WTC11 (cell line): ENCODE measurements around the gene PLEKHF1. TPM values are rescaled to one million over a fixed set of nuclear protein-coding genes. Genes with fewer than 3 reads are reported as not detected.

Experiments
- ATAC-seq: fragments of 200-7000 bp; cut with Tn5 transposase; 2 replicates; pipeline ENCODE4 v1.10.0; 2021; ENCODE audit warnings: mild to moderate bottlenecking, moderate library complexity
- CTCF ChIA-PET: fragments of 300-600 bp; sonication (Branson Sonifier 250); formaldehyde crosslinking; loops from one replicate; lab custom pipeline; 2021; ENCODE audit warnings: antibody characterized with exemption; lab: Charles Lee
- POLR2A ChIA-PET: fragments of 350-600 bp; sonication (Branson Sonifier 250); formaldehyde crosslinking; loops from one replicate; lab custom pipeline; 2021; ENCODE audit warnings: antibody characterized with exemption; lab: Charles Lee
- DNase-seq: peaks from one replicate; pipeline ENCODE4 v3.0.0; 2021; ENCODE audit warnings: low spot score
- H3K27ac Mint-ChIP-seq: 2 replicates; pipeline ENCODE4 v1.8.0; 2021; ENCODE audit warnings: mixed read lengths
- H3K27me3 Mint-ChIP-seq: 2 replicates; pipeline ENCODE4 v1.8.0; 2021; ENCODE audit warnings: low read depth, mild to moderate bottlenecking, moderate library complexity, mixed read lengths
- H3K36me3 Mint-ChIP-seq: 2 replicates; pipeline ENCODE4 v1.8.0; 2021; ENCODE audit warnings: mixed read lengths
- H3K4me1 Mint-ChIP-seq: 2 replicates; pipeline ENCODE4 v1.8.0; 2022; ENCODE audit warnings: mixed read lengths
- H3K4me3 Mint-ChIP-seq: 2 replicates; pipeline ENCODE4 v1.8.0; 2021; ENCODE audit warnings: mild to moderate bottlenecking, moderate library complexity, mixed read lengths
- H3K9me3 Mint-ChIP-seq: 2 replicates; pipeline ENCODE4 v1.8.0; 2021; ENCODE audit warnings: mixed read lengths
- ATF1 ChIP-seq: sonication (generic); formaldehyde crosslinking; IDR thresholded peaks from 2 replicates; pipeline ENCODE4 v1.8.1; 2023; ENCODE audit warnings: mild to moderate bottlenecking, moderate library complexity, missing genetic modification reagents
- CREB1 ChIP-seq: sonication (generic); formaldehyde crosslinking; IDR thresholded peaks from 2 replicates; pipeline ENCODE4 v1.8.0; 2023; ENCODE audit warnings: mild to moderate bottlenecking, missing genetic modification reagents
- ERG ChIP-seq: fragments of 250-450 bp; sonication (Bioruptor Pico); IDR thresholded peaks from 2 replicates; pipeline ENCODE4 v1.8.0; 2021; ENCODE audit warnings: mild to moderate bottlenecking
- FOXP4 ChIP-seq: sonication (generic); formaldehyde crosslinking; IDR thresholded peaks from 2 replicates; pipeline ENCODE4 v1.8.0; 2022; ENCODE audit warnings: mild to moderate bottlenecking, missing genetic modification reagents
- GABPB1 ChIP-seq: sonication (generic); formaldehyde crosslinking; IDR thresholded peaks from 2 replicates; pipeline ENCODE4 v1.8.1; 2023; ENCODE audit warnings: mild to moderate bottlenecking, missing genetic modification reagents
- JUN ChIP-seq: sonication (generic); formaldehyde crosslinking; IDR thresholded peaks from 2 replicates; pipeline ENCODE4 v1.8.0; 2023; ENCODE audit warnings: mild to moderate bottlenecking, missing genetic modification reagents
- NR1H2 ChIP-seq: sonication (generic); formaldehyde crosslinking; IDR thresholded peaks from 2 replicates; pipeline ENCODE4 v1.9.0; 2021; ENCODE audit warnings: mild to moderate bottlenecking, moderate library complexity, missing genetic modification reagents
- RELA ChIP-seq: sonication (generic); formaldehyde crosslinking; IDR thresholded peaks from 2 replicates; pipeline ENCODE4 v1.8.1; 2022; ENCODE audit warnings: missing genetic modification reagents, mild to moderate bottlenecking, borderline replicate concordance
- USF2 ChIP-seq: sonication (generic); formaldehyde crosslinking; IDR thresholded peaks from 2 replicates; pipeline ENCODE4 v1.8.1; 2023; ENCODE audit warnings: mild to moderate bottlenecking, missing genetic modification reagents, moderate library complexity
- ZBTB43 ChIP-seq: sonication (generic); formaldehyde crosslinking; IDR thresholded peaks from 2 replicates; pipeline ENCODE4 v1.8.1; 2023; ENCODE audit warnings: mild to moderate bottlenecking, missing genetic modification reagents
- ZNF263 ChIP-seq: sonication (generic); formaldehyde crosslinking; IDR thresholded peaks from 2 replicates; pipeline ENCODE4 v1.8.1; 2022; ENCODE audit warnings: low read depth, mild to moderate bottlenecking, moderate library complexity, missing genetic modification reagents
- total RNA-seq: library from RNA; stranded (reverse); gene quantifications from 3 replicates; pipeline ENCODE4 v1.2.3, GENCODE V29; 2021
- TF ChIP-seq, protein P1 (sequence below): fragments of 250-450 bp; sonication (Bioruptor Pico); conservative IDR thresholded peaks from 2 replicates; pipeline ENCODE4 v1.9.0; 2021; ENCODE audit warnings: mild to moderate bottlenecking
- TF ChIP-seq, protein P2 (sequence below): sonication (generic); formaldehyde crosslinking; IDR thresholded peaks from 2 replicates; pipeline ENCODE4 v1.8.1; 2023; ENCODE audit warnings: mild to moderate bottlenecking, missing genetic modification reagents, moderate library complexity
- TF ChIP-seq, protein P3 (sequence below): fragments of 250-450 bp; sonication (Bioruptor Pico); IDR thresholded peaks from 2 replicates; pipeline ENCODE4 v1.9.0; 2021; ENCODE audit warnings: moderate library complexity, mild to moderate bottlenecking, inconsistent platforms, borderline replicate concordance

Gene PLEKHF1
- total RNA-seq, 1 experiment from 2014 or later = 17.9 TPM

DNA sequence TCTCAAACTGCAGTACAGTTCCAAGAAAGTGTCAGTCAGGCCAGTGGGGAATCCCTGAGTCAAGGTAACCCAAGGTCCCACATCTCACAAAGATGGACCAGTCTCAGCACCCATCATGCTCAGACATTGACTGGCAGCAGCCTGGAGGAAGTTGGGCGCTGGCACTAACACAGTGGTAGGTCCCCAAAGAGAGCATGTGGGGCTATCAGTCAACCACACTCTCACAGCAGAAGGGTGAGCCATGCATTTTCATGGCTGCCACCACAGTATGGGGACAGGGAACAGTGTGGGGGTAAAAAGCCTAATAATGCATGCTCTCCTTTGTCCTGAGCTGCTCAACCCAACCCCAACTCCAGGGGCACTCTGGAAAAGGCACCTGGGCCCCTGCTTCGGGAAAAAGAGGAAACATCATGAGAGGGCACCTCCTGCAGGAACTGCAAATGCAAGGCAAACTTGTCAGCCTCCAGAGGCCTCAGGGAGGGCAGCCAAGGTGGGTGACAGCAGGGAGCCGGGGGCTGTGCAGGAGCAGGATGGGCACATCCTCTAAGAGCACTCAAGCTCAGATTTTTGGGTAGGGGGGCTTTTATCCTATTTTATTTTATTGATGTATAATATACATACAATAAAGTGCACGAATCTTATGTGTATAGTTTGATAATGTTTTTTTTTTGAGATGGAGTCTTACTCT is 9.5 kb upstream of the PLEKHF1 start:
- TF ChIP-seq ZNF263 = no peak
- no peak for TF ChIP-seq ATF1 (CRISPR knock-in tag)
- no peak for TF ChIP-seq GABPB1
- TF ChIP-seq, protein P1, sequence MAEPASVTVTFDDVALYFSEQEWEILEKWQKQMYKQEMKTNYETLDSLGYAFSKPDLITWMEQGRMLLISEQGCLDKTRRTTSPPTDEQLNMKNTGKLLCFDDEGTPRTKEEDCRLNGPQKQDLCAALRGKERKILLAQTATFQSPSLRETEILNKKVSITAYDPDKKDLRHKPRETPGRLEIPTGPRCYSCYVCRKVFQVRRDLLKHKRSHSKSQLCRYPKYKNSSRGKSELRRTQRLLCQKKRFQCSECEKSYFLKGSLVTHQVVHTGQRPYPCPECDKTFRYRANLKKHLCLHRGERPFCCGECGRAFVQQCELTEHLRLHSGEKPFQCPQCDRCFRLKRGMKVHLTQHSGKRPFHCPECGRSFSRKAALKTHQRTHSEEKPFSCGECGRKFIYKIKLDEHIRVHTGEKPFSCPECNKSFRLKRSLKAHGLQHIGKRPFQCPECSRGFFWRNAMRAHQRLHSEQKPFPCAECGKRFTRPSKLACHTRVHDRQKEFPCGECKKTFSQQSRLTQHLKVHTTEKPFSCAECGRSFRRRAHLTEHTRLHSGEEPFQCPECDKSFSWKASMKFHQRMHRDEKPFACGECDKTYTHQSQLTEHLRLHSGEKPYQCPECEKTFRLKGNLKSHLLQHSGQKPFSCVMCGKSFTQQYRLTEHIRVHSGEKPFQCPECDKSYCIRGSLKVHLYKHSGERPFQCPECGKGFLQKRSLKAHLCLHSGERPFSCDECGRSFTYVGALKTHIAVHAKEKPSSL (CRISPR knock-in tag) = no peak
- TF ChIP-seq, protein P2, sequence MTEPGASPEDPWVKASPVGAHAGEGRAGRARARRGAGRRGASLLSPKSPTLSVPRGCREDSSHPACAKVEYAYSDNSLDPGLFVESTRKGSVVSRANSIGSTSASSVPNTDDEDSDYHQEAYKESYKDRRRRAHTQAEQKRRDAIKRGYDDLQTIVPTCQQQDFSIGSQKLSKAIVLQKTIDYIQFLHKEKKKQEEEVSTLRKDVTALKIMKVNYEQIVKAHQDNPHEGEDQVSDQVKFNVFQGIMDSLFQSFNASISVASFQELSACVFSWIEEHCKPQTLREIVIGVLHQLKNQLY (CRISPR knock-in tag) = no peak
- no peak for TF ChIP-seq NR1H2 (CRISPR knock-in tag)
- TF ChIP-seq FOXP4 (CRISPR knock-in tag) = no peak
- no peak for TF ChIP-seq JUN (CRISPR knock-in tag)
- TF ChIP-seq ERG (CRISPR knock-in tag) = no peak
- ChIA-PET POLR2A (no interaction called here), CTCF (interaction anchor here (1.0 to 1.2 kb wide), 3 partner anchors 13 to 61 kb away, joined by 3 to 5 read pairs (median 3); no protein-coding TSS in a partner anchor)
- no peaks in the 10 kb centered on the region for H3K4me1 Mint-ChIP-seq
- H3K4me3 Mint-ChIP-seq = no peak overlapping the region
- ATAC-seq = no peak
- H3K36me3 Mint-ChIP-seq = peaks cover 5% of the 10 kb centered on the region; the same call in 1 of the 2 replicates
- DNase-seq = no peak
- peaks cover 33% of the 10 kb centered on the region for H3K9me3 Mint-ChIP-seq
- H3K27me3 Mint-ChIP-seq = no peaks in the 10 kb centered on the region
- H3K27ac Mint-ChIP-seq = no peak overlapping the region

DNA sequence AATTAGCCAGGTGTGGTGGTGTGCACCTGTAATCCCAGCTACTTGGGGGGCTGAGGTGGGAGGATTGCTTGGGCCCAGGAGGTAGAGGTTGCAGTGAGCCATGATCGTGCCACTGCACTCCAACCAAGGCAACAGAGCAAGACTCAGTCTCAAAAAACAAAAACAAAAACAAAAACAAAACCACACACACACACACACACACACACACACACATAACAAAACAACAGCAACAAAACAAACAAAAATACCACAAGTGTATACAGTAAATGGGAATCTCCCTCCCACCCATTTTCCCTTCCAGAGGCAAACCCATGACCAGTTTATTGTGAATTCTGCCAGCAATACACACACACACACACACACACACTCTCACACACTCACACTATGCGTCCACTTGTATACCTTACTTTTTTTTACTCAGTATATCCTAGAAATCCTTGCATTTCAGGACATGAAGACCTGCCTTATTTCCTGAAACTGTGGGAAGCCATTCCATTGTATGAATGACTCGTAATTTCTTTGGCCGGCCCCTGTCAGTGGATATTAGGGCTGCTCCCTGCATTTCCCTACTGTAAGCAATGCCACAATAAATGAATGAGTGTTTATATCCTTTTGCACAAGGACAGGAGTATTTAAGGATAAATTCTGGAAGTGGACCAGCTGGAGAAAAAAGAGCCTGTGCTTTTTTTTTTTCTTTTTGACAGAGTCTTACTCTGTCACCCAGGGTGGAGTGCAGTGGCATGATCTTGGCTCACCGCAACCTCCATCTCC is 6.9 kb upstream of the PLEKHF1 start:
- CTCF ChIA-PET = interaction anchor here (1.0 kb wide), 1 partner anchor 48 kb away, joined by 4 read pairs; no protein-coding TSS in a partner anchor
- H3K36me3 Mint-ChIP-seq = peaks cover 5% of the 10 kb centered on the region; the same call in 1 of the 2 replicates

More for the DNA sequence above, 6.9 kb upstream of the PLEKHF1 start:
- no peak overlapping the region for H3K27ac Mint-ChIP-seq
- H3K4me3 Mint-ChIP-seq = no peak overlapping the region
- H3K9me3 Mint-ChIP-seq = peaks cover 21% of the 10 kb centered on the region
- TF ChIP-seq, protein P3, sequence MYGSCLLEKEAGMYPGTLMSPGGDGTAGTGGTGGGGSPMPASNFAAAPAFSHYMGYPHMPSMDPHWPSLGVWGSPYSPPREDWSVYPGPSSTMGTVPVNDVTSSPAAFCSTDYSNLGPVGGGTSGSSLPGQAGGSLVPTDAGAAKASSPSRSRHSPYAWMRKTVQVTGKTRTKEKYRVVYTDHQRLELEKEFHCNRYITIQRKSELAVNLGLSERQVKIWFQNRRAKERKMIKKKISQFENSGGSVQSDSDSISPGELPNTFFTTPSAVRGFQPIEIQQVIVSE (CRISPR knock-in tag) = no peak
- TF ChIP-seq ZBTB43 (CRISPR knock-in tag) (no peak), CREB1 (no peak), JUN (CRISPR knock-in tag) (no peak), USF2 (CRISPR knock-in tag) (no peak), RELA (no peak)
- POLR2A ChIA-PET = no interaction called here
- ATAC-seq (no peak), DNase-seq (no peak)
- H3K27me3 Mint-ChIP-seq = no peaks in the 10 kb centered on the region
- no peaks in the 10 kb centered on the region for H3K4me1 Mint-ChIP-seq
